Endothelial cell (in vitro differentiated cells): ENCODE measurements around the gene RGS5. TPM values are rescaled to one million over a fixed set of nuclear protein-coding genes. Genes with fewer than 3 reads are reported as not detected.

ENCODE experiments used
- DNase-seq: peaks from one replicate; pipeline ENCODE4 v3.0.0; 2021; ENCODE audit warnings: low spot score
- H3K27ac Mint-ChIP-seq: one replicate; pipeline ENCODE4 v1.8.0; 2021; ENCODE audit warnings: mixed read lengths, inconsistent platforms; ENCODE audit not compliant: unreplicated experiment
- H3K27me3 Mint-ChIP-seq: one replicate; pipeline ENCODE4 v1.8.0; 2021; ENCODE audit warnings: mild to moderate bottlenecking, moderate library complexity, mixed read lengths, inconsistent platforms; ENCODE audit not compliant: unreplicated experiment
- H3K36me3 Mint-ChIP-seq: one replicate; pipeline ENCODE4 v1.8.0; 2021; ENCODE audit warnings: mild to moderate bottlenecking, low read depth, mixed read lengths, inconsistent platforms; ENCODE audit not compliant: unreplicated experiment
- H3K4me1 Mint-ChIP-seq: one replicate; pipeline ENCODE4 v1.8.0; 2021; ENCODE audit warnings: mild to moderate bottlenecking, mixed read lengths, inconsistent platforms; ENCODE audit not compliant: unreplicated experiment
- H3K4me3 Mint-ChIP-seq: one replicate; pipeline ENCODE4 v1.8.0; 2021; ENCODE audit warnings: mild to moderate bottlenecking, mixed read lengths, inconsistent platforms; ENCODE audit not compliant: unreplicated experiment
- H3K9me3 Mint-ChIP-seq: one replicate; pipeline ENCODE4 v1.8.0; 2021; ENCODE audit warnings: mixed read lengths, inconsistent platforms; ENCODE audit not compliant: unreplicated experiment
- total RNA-seq: library from RNA; stranded (reverse); fragmentation: NEBNext Ultra II Directional; extraction: Animal tissue kit (Norgen Biotek cat#: 25700); gene quantifications from one replicate; pipeline ENCODE4 v1.2.1, GENCODE V29; 2021; ENCODE audit not compliant: unreplicated experiment
- TF ChIP-seq, protein P1 (sequence below): fragments of 200-600 bp; sonication (generic); IDR thresholded peaks from one replicate; pipeline ENCODE4 v1.5.0; 2021; ENCODE audit warnings: antibody characterized with exemption; ENCODE audit not compliant: unreplicated experiment

The RGS5 gene
- total RNA-seq, 1 donor from 2014 or later = 581 TPM

DNA sequence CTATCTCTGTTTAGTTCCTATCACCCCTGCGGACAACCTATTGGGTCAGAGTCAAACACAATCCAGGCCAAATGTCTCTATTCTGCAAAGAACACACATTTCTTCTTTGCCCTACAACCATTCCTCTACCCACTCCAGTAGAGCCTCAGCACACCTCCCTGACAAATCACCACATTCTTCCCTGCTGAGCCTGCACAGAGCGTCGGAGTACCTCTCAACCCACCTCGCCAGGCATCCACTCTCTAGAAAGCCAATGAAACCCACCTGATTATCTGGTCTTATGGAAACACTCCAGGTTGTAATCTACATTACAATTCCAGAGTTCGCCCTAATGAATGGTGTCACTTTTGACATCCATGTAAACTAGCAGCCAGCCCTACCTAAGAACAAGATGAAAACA lies 47.1 kb downstream of the RGS5 start:
- peak overlapping the region; percentile 33 for H3K27ac Mint-ChIP-seq
- no peaks in the 10 kb centered on the region for H3K27me3 Mint-ChIP-seq
- H3K4me1 Mint-ChIP-seq = peaks cover 13% of the 10 kb centered on the region
- no peak overlapping the region for H3K4me3 Mint-ChIP-seq
- H3K36me3 Mint-ChIP-seq = peaks cover 43% of the 10 kb centered on the region
- TF ChIP-seq, protein P1, sequence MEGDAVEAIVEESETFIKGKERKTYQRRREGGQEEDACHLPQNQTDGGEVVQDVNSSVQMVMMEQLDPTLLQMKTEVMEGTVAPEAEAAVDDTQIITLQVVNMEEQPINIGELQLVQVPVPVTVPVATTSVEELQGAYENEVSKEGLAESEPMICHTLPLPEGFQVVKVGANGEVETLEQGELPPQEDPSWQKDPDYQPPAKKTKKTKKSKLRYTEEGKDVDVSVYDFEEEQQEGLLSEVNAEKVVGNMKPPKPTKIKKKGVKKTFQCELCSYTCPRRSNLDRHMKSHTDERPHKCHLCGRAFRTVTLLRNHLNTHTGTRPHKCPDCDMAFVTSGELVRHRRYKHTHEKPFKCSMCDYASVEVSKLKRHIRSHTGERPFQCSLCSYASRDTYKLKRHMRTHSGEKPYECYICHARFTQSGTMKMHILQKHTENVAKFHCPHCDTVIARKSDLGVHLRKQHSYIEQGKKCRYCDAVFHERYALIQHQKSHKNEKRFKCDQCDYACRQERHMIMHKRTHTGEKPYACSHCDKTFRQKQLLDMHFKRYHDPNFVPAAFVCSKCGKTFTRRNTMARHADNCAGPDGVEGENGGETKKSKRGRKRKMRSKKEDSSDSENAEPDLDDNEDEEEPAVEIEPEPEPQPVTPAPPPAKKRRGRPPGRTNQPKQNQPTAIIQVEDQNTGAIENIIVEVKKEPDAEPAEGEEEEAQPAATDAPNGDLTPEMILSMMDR = no peak
- no peak for DNase-seq
- H3K9me3 Mint-ChIP-seq = no peaks in the 10 kb centered on the region

DNA sequence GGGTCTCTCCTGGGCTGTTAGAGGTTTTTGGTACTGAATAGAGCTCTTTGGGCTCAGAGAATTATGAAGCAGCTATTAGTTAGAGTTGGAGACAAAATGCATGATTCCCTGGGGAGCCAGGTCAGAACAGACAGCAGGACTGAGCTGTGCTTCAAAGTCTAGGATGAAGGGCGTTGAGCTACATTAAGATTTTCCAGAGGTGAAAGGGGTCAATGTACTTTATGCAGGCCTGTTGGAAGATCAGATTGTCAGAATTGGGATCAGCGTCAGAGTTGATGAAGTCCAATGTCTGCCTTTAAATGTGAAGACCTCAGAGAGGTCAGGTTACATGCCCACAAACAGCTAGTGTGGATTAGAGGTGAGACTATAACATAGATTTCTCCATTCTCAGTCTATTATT lies 53.8 kb downstream of the RGS5 start:
- no peaks in the 10 kb centered on the region for H3K4me1 Mint-ChIP-seq

DNA sequence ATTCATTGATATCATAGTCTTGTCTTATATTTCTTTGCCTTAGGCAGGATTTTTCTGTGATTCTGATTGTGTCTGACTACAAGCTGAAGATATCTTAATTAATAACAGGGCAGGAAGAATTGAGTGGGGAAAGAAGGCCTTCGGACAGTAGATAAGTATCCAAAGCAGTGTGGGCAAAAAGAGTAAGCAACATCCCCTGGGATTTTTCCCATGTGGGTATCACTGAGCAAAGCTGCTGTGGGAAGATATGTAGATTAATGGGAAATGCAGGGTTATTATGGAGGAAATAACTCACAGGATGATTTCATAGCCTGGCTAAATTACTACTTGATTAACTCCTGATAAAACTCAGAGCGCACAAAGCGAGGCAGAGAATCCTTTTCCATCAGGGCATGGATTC lies 55.7 kb downstream of the RGS5 start:
- TF ChIP-seq, protein P1 = no peak
- H3K36me3 Mint-ChIP-seq = peaks cover 26% of the 10 kb centered on the region
- H3K27ac Mint-ChIP-seq = no peak overlapping the region
- no peaks in the 10 kb centered on the region for H3K27me3 Mint-ChIP-seq
- no peak for DNase-seq
- H3K4me3 Mint-ChIP-seq = no peak overlapping the region
- H3K4me1 Mint-ChIP-seq = no peaks in the 10 kb centered on the region
- no peaks in the 10 kb centered on the region for H3K9me3 Mint-ChIP-seq

More for the DNA sequence above, 53.8 kb downstream of the RGS5 start:
- no peak overlapping the region for H3K4me3 Mint-ChIP-seq
- H3K36me3 Mint-ChIP-seq = peaks cover 32% of the 10 kb centered on the region
- TF ChIP-seq, protein P1 = no peak
- H3K27me3 Mint-ChIP-seq = no peaks in the 10 kb centered on the region
- no peak for DNase-seq
- H3K9me3 Mint-ChIP-seq = no peaks in the 10 kb centered on the region
- no peak overlapping the region for H3K27ac Mint-ChIP-seq

DNA sequence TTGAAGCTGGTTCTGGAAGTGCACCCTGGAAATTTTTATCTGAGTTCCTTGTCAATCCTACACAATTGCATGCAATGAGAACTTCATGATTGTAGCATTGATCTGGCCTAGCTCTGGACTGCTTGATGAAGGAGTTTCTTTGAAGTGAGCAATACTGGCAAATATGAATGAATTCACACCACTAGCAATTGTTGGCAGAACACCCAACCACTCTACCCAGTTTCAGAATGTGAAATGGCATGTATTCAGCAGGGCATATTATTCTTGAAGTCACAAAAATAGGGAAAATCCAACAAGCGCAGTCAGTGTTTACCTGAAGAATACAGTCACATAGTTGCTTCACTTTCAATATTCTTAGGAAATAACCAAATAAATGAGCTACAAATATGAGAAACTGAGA lies 57.3 kb downstream of the RGS5 start:
- no peak overlapping the region for H3K27ac Mint-ChIP-seq

DNA sequence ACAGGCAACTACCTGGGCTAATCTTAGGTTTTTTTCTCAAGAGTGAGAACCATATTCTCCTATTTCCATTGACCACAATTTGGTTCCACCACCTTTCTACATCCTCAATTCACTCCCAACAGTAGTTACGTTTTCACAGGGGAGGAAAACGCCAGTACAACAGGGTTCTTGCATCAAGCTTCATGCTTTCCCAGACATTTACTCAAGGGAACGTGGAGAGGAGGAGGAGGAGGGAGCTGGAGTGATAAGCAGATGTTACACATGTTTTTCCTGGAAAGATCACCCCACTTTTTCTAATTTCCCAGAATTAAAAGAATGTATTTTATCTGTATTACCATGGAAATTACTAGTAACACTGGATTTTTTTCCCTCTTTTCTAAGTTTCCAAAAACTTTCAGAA lies 58.3 kb downstream of the RGS5 start:
- H3K4me3 Mint-ChIP-seq = no peak overlapping the region
- H3K36me3 Mint-ChIP-seq = peaks cover 15% of the 10 kb centered on the region

More for the DNA sequence above, 57.3 kb downstream of the RGS5 start:
- Mint-ChIP-seq H3K4me1 (no peaks in the 10 kb centered on the region), H3K9me3 (no peaks in the 10 kb centered on the region), H3K4me3 (no peak overlapping the region), H3K36me3 (peaks cover 15% of the 10 kb centered on the region), H3K27me3 (no peaks in the 10 kb centered on the region)
- TF ChIP-seq, protein P1 = no peak
- no peak for DNase-seq

More for the DNA sequence above, 58.3 kb downstream of the RGS5 start:
- TF ChIP-seq, protein P1 = no peak
- Mint-ChIP-seq H3K27ac (no peak overlapping the region), H3K9me3 (no peaks in the 10 kb centered on the region), H3K4me1 (no peaks in the 10 kb centered on the region), H3K27me3 (no peaks in the 10 kb centered on the region)
- no peak for DNase-seq
